ENCODE results near the gene USP22.
"Not testable (repeated sequence)": the region's sequence is repeated elsewhere in the genome, so short reads cannot be mapped to it uniquely, and the experiment has no call there.

Gene USP22

DNA sequence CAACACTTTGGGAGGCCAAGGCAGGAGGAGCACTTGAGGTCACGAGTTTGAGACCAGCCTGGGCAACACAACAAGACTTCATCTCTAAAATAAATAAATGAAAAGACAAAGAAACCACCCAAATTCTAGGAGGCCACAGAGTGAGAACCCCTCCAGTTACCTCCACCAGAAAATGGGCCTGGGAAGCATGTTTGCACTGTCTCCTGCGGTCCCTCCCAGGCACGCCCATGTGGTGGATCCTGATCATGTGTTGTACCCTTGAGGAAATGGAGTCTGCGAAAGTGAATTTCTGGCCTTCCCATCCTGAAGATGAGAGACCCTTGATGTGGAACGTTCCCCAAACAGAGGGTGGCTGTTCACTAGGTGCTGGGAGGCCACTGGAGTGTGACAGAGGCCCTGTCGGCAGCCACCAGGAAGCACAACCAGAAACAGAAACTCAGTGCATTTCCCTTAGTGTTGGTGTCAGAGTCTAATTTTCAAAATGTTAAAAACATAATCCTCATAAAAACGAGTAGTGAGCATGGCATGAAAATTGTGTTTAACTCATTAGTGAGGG lies 19.2 kb upstream of the USP22 start:
- H3K4me3 ChIP-seq (ENCODE audit: low read length): no peak overlapping the region
- TF ChIP-seq, protein P1, sequence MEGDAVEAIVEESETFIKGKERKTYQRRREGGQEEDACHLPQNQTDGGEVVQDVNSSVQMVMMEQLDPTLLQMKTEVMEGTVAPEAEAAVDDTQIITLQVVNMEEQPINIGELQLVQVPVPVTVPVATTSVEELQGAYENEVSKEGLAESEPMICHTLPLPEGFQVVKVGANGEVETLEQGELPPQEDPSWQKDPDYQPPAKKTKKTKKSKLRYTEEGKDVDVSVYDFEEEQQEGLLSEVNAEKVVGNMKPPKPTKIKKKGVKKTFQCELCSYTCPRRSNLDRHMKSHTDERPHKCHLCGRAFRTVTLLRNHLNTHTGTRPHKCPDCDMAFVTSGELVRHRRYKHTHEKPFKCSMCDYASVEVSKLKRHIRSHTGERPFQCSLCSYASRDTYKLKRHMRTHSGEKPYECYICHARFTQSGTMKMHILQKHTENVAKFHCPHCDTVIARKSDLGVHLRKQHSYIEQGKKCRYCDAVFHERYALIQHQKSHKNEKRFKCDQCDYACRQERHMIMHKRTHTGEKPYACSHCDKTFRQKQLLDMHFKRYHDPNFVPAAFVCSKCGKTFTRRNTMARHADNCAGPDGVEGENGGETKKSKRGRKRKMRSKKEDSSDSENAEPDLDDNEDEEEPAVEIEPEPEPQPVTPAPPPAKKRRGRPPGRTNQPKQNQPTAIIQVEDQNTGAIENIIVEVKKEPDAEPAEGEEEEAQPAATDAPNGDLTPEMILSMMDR (conservative IDR thresholded peaks at IDR 0.05; ENCODE audit: low read depth, low read length): no peak
- DNase-seq (ENCODE audit: low read depth): no peak

DNA sequence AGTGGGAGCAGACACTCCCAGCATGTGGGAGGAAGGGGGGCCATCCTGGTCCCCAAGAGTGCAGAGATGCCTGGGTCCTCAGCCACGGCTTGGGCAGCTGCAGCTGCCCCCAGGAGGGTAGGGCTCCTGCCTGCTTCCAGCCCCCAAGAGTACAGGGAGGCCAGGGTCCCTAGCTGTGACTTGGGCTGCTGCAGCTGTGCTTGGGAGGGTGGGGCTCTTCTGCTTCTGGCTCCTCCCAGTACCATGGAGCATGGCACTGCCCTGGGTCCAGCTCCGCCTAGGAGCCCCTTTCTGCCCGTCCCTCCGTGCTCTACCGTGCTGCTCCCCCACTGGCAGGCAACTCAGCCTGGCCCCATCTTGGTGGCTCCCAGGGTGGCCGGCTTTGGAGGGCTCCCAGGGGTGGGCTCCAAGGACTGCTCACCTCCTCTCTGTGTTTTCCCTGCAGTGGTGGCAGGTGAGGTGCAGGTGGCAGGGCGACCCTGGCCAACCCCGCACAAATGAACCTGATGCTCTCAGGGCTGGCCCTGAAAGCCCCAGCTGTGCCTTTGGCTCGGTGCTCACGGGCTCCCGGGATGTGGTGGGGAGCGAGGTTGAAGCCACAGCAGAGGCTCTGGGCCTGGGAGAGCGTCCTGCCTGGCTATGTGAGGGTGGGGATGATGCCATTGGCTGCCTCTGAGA lies 18.5 kb upstream of the USP22 start:
- H3K4me3 ChIP-seq (ENCODE audit: low read length): no peak overlapping the region
- TF ChIP-seq, protein P1 (conservative IDR thresholded peaks at IDR 0.05; ENCODE audit: low read depth, low read length): no peak
- no peak for DNase-seq (ENCODE audit: low read depth)

DNA sequence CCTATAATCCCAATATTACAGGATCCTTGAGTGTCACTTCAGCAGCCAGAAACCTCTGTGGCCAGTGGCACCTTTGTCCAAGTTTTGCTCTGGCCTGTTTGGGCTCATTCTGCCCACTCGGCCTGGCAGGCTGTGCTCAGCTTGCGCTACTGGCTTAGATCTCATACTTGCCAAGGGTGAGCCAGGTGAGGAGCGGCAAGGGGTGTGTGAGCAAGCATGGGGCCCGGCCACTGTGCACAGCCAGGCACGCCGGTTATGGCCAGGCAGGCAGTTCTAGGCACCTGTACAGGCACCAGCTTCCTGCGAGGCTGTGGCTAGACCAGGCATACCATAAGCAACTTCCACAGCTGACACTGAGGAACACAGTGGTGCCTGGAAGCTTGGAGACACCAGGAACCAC lies 16.9 kb upstream of the USP22 start:
- H3K4me3 ChIP-seq (ENCODE audit: low read length): no peak overlapping the region
- no peak for DNase-seq (ENCODE audit: low read depth)
- TF ChIP-seq, protein P1 (conservative IDR thresholded peaks at IDR 0.05; ENCODE audit: low read depth, low read length): no peak

DNA sequence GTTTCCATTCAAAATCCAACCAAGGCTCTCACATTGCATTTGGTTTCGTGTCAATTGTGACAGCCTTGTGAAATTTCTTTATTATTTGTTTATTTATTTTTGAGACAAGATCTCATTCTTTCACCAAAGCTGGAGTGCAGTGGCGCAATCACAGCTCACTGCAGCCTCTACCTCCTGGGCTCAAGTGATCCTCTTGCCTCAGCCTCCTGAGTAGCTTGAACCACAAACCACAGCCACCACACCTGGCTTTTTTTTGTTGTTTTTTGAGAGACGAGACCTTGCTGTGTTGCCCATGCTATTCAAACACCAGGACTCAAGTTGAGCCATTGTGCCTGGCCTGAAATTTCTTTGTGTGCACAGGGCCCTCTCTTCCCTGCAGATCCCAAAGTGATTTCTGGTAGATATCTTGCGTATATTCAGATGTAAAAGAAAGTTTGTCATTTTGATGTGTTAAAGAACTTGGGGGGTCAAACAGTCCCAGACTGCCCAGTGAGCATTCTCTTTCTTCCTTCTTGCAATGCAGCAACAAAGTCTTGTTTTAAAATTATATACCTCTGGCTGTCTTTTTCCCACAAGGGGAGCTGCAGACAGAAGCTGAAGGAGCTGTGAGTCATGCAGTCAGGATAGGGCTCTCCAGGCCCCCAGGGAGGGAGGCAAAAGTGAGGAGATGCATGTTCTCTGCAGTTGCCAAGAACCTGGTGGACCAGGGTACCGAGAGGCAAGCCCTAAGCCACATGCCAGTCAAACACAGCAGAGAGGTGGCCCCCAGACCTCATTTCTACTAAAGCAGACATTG lies 15.5 kb upstream of the USP22 start:
- no peak overlapping the region for H3K4me3 ChIP-seq (ENCODE audit: low read length)
- TF ChIP-seq, protein P1 (conservative IDR thresholded peaks at IDR 0.05; ENCODE audit: low read depth, low read length): peak; percentile 32
- no peak for DNase-seq (ENCODE audit: low read depth)

DNA sequence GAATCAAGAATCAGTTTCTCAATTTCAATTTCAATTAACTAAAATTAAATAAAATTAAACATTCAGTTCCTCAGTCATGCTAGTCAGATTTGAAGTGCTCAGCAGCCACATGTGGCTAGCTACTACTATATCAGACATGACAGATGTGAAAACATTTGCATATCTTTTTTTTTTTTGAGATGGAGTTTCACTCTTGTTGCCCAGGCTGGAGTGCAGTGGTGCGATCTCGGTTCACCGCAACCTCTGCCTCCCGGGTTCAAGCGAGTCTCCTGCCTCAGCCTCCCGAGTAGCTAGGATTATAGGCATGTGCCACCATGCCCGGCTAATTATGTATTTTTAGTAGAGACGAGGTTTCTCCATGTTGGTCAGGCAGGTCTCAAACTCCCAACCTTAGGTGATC lies 10.2 kb upstream of the USP22 start:
- H3K4me3 ChIP-seq (ENCODE audit: low read length): not testable (repeated sequence)

DNA sequence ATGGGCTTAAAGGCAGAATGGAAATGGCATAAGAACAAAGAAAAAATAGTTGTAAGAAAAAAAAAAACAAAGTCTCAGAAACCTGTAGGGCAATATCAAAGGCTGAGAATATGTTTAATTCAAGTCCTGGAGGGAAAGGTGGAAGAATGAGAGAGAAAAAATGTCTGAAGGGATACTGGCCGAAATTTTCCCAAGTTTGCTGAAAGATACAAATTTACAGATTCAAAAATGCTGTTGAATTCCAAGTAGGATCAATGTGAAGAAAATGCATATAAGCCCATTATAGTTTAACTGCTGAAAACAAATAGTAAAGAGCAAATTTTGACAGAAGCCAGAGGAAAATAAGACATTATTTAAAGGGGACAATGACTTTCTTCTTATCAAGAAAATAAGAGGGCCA lies 6.6 kb upstream of the USP22 start:
- no peak overlapping the region for H3K4me3 ChIP-seq (ENCODE audit: low read length)
- TF ChIP-seq, protein P1 (conservative IDR thresholded peaks at IDR 0.05; ENCODE audit: low read depth, low read length): no peak
- DNase-seq (ENCODE audit: low read depth): no peak

More for the DNA sequence above, 10.2 kb upstream of the USP22 start:
- not testable (repeated sequence) for DNase-seq (ENCODE audit: low read depth)

DNA sequence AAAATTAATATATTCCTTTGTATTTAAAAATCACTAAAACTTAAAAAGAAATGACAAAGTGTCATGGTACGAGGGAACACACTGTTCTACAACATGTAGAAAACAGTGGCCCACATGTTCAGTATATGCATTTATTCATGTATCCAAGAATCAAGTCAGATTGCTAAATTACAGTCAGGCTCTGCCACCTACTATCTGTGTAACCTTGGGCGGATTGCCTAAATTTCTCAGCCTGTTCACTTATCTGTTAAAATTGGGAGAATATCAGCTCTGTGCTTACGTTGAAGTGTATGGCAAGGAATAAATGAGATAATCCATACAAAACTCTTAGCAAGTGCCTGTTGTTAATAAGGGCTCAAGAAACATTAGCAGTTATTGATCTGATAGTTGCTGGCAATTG lies 3.4 kb upstream of the USP22 start:
- H3K4me3 ChIP-seq (ENCODE audit: low read length): no peak overlapping the region
- no peak for DNase-seq (ENCODE audit: low read depth)
- TF ChIP-seq, protein P1 (conservative IDR thresholded peaks at IDR 0.05; ENCODE audit: low read depth, low read length): no peak
